Measurements from ENCODE around the gene PPP2R1A.
"Not testable (repeated sequence)": the region's sequence is repeated elsewhere in the genome, so short reads cannot be mapped to it uniquely, and the experiment has no call there.

Gene PPP2R1A

DNA sequence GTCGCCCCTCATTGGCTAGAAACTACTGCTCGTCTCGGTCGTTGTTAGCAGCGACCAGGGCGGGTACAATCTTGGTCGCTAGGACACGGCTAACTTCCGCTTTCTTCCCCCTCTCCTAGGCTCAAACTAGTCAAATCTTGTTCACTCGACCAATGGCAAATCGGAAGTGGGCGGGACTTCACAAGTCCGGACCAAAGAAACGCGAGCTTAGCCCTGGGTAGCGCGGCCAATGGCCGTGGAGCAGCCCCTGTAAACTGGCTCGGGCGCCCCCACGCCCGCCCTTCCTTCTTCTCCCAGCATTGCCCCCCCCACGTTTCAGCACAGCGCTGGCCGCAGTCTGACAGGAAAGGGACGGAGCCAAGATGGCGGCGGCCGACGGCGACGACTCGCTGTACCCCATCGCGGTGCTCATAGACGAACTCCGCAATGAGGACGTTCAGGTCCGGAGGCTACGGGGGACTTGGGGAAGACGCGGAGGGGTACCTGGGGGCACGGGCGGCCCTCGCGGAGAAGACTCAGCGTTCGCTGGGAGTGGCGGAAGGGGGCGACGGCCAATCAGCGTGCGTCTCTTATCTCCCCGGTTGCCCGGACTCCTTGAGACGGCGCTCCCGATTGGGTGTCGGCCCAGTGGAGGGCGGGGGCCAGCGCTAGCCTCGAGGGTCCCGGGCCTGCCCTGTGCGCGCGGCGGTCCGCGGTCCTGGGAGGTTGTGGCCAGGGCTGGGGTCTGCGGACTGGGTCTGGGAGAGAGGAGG lies at the start of gene PPP2R1A:
TSS of gene PPP2R1A (plus strand) at position 318 of the 752 bp plus-strand sequence. CDS start at position 363, 45 bp downstream.
- peak; percentile 96 to 97 for DNase-seq

DNA sequence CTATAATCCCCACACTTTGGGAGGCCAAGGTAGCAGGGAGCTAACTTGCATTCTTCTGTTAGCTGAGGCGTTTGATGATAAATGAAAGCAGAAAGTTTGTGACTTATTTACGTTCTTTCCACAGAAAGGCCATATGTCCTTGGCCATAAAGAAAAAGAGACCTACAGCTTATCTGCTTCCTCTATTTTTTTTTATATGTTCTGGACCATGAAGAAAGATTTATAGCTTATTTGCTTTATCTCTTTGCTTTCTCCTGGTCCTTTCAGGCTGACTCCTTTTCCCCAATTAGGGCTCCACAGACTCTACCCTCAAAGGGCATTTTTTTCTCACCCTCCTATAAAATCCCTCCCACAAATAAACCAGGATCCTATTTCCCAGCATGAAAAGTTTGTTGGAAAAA lies 48.6 kb upstream of the PPP2R1A start:
- DNase-seq = no peak

DNA sequence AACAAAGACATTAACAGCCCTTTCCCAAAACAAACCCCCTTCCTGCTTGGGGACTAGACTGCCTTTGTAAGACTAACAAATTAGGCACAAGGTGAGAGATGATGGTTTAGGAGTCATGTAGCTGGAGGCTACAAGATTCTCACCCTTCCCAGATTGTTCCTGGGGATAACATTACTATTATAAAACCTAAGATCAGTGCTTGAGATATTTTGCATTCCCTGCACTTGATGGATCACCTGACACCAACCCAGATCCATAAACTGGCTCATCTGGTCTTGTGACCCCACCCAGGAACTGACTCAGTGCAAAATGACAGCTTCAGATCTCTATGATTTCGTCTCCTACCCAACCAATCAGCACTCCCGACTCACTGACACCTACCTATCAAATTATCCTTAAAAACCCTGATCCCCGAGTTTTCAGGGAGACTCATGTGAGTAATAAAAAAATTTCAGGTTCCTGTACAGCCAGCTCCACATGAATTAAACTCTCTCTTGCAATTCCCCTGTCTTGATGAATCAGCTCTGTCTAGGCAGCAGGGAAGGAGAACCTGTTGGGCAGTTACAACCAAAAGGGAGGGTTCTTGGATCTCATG lies 47.8 kb upstream of the PPP2R1A start:
- no peak for DNase-seq

DNA sequence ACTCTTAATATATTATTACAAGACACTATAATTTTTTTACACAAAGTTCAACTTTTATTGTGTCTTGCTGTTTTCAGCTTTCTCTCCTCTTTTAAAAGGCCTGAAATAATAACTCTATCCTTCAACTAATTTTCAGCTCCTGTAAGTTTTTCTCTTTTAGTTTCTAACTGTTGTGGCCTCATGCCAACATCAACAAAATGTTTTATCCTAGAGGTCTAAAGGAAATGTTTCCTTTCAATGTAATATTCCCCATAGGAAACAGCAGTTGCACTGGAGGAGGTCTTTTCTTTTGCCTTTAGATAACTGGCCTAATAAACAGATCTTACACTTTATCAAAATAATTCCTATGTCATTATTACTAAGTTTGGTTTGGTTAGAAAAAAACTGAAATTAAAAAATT lies 41.6 kb upstream of the PPP2R1A start:
- DNase-seq = no peak

DNA sequence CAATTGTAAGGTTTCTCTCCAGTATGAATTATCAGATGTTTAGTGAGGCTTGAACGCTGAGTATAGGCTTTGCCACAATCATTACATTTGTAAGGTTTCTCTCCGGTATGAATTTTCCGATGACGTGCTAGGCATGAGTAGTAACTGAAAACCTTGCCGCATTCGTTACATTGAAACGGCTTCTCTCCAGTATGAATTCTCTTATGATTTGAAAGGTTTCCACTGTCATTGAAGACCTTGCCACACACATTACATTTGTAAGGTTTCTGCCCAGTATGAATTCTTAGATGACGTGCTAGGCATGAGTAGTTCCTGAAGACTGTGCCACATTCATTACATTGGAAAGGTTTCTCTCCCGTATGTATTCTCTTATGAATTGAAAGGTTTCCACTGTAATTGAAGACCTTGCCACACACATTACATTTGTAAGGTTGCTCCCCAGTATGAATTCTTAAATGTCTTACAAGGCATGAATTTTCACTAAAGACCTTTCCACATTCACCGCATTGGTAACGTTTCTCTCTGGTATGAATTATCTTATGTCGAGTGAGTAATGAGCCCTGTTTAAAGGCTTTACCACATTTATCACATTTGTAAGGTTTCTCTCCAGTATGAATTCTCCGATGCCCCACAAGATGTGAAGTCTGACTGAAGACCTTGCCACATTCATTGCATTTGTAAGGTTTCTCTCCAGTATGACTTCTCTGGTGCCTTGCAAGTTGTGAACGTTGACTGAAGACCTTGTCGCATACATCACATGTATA lies 34.1 kb upstream of the PPP2R1A start:
- no peak for DNase-seq

DNA sequence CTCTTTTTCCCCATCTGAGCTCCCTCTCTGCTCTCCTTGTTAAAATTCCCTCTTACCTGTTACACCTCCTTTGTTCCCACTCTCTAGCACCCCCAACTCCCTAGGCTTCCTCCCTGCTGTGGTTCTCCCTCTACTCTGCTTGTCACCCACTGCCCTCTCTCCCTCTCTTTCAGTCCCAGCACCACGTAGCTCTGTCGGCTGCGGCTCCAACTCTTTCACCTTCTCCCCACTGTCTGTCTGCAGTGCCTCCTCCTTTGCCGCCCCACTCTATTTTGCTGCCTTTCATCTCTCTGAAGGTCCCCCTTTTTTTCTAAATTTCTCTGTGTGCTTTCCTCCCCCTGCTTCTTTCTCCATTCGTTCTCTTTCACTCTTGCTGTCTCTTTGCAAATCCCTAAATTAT lies 19.5 kb upstream of the PPP2R1A start:
- DNase-seq = no peak

DNA sequence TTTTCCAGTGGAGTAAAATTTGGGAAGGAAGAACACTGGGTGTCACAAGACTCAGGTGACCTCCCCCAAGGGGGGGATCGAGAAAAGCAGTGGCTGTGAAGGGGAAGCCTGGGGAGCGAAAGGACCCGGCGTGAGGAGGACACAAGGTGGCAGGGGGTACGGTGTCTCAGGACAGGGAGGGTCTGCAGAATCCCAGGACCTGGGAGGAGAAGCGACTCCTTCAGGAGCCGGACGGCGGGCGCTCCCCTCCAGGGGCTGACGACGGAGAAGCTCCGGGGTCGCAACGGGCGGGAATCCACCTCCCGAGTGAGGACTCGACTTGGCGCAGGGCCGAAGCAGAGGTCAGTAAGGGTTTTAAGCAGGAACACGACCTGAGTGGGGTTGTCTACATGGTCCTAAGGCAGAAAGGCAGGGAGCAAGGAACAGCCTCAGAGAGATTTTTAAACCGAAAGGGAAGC lies 19.0 kb upstream of the PPP2R1A start:
- DNase-seq = peak; percentile 6 to 7

DNA sequence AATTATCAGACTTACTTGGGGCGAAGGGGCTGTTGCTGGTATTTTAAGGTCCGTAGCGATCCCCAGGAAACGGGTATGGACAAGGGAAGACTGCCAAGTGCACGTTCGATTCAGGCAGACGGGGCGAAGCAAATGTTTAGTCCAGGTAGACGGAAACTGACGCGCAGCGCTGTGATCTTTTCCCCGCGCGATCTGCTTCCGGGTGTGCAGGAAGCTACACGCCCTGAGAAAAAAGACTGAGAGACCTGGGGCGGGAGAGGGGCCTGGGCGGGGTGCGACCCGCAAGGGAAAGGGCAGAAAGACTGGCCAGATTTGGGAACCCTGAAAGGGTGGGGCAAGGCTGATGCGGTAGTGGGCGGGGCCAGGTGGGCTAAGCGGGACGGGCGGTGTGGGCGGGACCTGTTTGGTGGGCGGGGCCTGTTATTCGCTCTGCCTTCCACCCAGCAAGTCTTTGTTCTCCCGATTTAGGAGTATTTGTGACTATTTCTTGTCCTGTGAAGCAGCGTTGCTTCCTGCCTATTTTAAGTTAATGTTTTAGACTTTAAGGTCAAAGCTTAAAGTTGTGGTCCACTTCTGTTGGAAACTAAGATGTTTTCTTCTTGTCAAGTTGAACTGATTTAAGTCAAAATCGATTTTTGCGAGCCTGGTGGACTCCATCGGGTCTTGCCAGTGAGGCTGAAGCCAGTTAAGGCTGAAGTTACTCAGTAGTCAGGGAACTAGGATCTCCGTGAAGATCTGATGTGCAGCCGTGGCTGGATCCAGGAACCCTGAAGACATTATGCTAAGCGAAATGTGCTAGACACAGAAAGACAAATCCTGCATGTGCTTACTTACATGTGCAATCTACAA lies 18.3 kb upstream of the PPP2R1A start, which contains the start of gene ZNF836:
TSS of gene ZNF836 (minus strand) at position 301 of the 849 bp plus-strand sequence. CDS start 3,549 bp downstream, outside the sequence.
- peak; percentile 91 to 93 for DNase-seq

DNA sequence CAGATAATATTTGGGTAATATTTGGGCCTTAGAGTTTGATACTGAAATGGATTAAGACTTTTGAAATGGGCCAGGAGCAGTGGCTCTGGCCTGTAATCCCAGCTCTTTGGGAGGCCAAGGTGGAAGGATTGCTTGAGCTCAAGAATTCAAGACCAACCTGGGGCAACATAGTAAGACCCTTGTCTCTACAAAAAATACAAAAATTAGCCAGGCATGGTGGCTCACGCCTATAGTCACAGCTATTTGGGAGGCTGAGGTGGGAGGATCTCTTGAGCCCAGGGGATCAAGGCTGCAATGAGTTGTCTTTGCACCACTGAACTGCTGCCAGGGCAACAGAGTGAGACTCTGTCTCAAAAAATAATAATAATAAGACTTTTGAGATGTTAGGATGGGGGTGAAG lies 17.5 kb upstream of the PPP2R1A start:
- no peak for DNase-seq

DNA sequence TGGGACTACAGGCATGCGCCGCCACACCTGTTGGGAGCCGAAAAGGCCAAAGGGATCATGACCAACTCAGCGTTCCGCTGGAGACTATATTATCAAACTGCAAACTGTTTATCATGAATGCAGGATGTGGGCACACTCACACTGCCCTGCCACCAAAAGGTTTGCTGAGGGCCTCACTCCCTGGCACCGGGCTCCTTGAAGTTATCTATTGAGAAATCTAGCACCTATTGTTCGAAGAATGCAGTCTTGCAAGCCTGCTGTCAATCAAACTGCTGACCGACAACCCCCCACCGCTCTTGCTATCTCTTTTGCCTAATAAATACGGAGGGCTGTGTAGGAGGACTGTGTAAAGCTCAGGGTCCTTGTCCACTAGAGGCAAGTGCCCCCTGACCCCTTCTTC lies 13.3 kb upstream of the PPP2R1A start:
- no peak for DNase-seq

DNA sequence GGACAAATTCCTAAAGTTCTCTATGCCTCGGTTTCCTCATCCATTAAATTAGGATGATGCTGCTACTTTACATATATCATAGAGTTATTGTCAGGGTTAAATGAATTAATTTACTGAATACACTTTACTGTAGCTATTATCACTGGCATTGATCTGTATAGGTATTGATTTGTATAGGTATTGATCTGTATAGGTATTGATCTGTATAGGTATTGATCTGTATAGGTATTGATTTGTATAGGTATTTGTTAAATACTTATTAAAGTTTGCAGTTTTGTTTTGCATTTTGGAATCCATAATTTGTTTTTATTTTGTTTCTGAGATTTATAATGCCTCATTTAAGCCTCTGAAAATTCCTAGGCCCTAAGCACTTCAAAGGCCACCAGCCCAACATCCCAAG lies 2.4 kb upstream of the PPP2R1A start:
- no peak for DNase-seq

DNA sequence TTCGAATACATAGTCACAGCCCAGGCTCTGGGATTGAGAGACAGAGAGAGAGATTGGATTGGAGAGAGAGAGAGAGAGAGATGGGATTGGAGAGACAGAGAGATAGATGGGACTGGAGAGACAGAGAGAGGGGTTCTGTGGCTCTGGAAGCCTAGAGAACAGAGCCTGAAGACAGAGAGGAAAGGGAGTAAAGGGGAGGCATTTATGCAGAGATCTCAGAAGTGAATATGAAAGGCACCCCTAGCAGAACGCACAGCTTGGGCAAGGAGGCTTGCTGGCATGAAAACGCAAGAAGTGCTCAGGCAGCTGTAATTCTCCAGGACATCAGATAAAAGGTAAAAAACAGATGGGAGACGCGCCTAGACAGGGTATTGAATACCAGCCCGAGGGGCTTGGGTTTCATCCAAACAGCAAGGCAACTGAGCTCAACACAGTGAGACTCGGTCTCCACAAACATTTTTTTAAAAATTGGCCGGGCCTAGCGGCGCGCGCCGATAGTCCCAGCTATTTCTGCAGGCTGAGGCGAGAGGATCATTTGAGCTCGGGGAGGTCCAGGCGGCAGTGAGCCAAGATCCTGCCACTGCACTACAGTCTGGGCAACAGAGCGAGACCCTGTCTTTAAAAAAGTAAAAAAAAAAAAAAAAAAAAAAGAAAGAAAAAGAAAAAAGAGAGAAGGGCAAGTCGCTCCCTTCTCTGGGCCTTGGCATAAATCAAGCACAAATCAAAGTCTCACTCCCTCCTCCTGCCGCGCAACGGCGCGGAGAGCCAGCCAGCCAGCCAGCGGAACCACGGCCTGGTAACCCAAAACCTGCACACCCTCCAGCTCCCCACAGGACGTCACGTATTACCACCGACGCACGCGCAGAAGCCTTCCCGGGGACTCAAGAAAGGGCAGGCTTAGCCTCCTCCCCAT lies 774 bp upstream of the PPP2R1A start:
- DNase-seq = no peak

DNA sequence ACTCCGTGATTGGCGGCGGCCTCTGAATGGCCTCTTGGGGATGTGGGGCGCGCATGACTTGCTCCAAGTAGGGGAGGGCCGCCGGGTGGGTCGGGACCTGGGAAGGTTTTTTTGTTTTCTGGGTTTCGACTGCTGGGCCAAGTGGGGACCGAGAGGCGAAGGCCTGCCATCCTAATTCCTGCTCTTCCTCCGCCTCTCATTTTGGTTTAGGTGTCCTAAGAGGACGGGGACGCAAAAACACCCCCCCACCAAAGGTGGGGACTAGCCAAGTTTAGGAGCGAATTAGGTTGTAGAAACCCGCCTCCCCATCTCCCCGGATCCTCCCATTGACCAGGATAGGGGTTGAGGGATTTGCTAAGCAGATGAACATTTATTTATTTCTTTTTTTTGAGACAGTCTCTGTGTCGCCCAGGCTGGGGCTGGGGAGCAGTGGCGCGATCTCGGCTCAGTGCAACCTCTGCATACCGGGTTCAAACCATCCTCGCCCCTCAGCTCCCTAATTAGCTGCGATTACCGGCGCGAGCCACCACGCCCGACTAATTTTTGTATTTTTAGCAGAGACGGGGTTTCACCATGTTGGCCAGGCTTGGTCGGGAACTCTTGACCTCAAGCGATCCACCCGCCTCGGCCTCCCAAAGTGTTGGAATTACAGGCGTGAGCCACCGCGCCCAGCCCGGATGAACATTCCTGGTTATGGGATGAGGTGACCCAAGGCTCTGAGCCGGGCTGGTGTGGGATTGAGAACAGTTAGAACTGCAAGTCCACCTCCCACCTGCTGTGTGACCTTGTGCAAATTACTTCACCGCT lies 838 bp downstream of the PPP2R1A start:
- DNase-seq = no peak

DNA sequence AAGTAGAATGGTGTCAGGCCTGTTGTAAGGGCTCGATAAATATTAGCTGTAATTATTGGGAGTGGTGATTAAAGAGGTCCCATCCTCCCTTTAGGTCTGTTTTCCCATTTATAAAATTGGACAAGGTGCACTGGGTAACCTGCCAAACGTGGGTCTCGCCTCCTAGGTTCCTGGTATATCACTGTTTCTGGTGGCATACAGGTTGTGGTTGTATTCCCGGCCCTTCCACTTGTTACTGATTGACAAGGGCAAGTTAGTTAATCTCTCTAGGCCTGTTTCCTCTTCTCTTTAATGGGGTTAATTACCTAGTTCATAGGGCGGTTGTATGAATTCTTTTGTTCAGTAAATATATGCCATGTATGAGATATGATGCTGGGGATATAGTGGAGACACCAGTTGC lies 1.5 kb downstream of the PPP2R1A start:
- no peak for DNase-seq

DNA sequence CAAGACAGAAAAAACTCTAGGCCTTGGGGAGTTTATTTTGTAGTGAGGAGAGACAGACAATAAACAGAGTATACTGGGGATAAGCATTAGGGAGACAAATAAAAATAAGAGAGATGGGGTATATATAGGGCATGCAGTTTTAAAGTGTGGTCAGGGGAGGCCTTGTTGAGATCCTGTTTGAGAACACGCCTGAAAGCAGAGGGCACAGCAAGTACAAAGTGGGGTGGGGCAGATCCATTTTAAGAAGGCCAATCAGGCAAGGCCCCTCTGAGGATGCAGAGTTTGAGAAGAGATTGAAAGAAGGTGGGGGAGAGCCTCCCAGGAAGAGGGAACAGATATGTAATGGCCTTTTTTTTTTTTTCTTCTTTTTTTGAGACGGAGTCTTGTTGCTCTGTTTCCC lies 2.1 kb downstream of the PPP2R1A start:
- no peak for DNase-seq

DNA sequence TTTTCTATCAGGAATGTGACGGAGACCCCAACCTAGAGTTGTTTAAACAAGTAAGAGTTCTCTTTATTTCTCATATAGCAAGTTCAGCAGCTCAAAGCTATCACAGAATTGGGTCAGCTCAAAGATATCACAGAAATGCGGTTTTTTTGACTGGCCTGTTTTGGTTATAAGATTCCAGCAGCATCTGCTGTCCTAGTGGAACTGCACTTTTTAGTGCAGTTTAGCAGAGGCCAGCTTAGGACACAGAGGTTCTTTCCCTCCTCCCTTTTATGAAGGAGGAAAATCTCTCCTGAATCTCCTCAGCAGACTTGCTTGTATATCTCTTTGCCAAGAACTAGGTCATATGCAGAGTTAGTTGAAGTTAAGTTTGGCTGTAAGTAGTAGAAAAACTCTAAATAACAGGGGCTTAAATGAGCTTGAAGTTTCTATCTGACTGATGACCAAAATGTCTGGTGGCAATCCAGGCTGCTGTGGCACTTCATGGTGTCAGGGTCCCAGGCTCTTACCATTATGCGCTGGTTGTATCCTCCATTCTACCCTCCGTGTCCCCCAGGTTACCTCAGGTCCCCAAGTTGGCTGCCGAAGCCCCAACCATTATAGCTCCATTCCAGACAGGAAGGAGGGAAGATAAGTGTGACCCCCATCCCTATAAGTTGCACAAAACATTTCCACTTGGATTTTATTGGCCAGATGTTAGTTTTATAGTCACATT lies 6.6 kb downstream of the PPP2R1A start:
- DNase-seq = no peak

DNA sequence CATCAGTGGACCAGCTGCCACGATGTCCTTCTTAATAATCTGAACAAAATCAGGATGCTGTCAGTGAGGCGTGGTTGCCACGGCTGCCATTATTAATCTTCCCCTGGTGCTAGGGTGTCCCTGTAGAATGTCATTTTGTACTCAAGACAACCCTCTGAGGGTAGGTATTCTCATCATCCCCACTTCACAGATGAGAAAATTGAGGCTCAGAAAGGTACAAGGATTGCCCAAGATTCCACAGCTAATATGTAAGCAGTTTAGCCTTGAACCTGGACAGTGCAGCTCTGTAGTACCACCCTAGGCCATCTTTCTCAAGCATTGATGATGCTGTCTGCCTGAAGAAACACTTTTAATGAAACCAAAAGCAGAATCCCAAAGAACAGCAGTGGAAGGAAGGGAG lies 8.1 kb downstream of the PPP2R1A start:
- DNase-seq = no peak

DNA sequence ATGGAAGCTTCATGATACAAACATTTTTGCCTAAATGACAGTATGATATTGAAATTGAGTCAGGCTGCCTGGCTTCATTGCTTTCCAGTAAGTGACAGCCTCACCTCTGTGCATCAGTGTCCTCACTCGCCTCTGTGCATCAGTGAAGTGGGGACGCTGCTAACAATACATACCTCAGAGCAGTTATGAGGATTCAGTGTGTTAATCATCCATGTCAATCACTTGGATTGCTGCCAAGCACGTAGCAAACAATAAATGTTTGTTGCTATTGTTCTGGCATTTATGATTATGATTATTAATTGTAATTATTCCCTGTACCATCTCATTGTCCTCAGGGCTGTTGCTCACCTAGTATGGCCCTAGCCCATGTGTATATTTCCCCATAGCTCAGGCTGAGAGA lies 8.8 kb downstream of the PPP2R1A start:
- no peak for DNase-seq

DNA sequence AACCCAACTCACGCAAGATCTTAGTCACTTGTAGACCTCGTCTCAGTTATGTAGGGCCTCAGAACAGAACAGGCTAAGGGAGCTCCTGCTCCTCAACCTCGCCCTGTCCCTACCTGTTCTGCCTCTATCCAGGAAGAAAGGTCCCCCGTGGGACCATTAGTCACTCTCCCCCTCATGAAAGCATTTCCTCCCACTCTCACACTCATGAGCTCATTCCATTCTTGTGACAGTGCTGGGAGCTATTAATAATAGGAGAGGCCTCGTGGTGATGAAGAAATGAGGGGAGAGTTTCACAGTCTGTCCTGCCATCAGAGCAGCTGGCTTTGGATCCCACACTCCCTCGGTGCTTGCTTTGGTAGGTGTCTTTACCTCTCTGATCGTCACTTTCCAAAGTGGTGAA lies 10.2 kb downstream of the PPP2R1A start:
- no peak for DNase-seq

DNA sequence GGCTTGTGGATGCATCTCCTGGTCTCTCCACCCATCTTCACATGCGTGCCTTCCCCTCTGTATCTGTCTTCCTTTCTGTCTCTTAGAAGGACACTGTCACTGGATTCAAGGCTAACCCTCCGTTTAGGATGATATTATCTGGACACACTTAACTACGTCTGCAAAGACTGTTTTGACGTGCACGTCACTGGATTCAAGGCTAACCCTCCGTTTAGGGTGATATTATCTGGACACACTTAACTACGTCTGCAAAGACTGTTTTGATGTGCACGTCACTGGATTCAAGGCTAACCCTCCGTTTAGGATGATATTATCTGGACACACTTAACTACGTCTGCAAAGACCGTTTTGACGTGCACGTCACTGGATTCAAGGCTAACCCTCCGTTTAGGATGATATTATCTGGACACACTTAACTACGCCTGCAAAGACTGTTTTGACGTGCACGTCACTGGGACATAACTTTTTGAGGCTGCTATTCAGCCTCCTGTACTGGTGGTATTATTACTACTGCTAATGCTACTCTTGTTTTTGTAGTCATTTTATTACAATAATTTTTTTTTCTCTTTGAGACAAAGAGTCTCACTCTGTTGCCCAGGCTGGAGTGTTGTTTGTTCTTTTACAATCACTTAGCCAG lies 11.0 kb downstream of the PPP2R1A start:
- DNase-seq = not testable (repeated sequence)

Data from activated CD4-positive, alpha-beta T cell treated with anti-CD3 and anti-CD28 coated beads, Interleukin-2, amount 50 U/mL, for 48 hours (primary cell).